SKM-1 (cell line): ENCODE measurements around the gene CPNE2.

ENCODE experiments used
- DNase-seq: peaks from one replicate; lab custom pipeline; 2025; ENCODE audit not compliant: unreplicated experiment; lab: John Stamatoyannopoulos, UW

The CPNE2 gene

DNA sequence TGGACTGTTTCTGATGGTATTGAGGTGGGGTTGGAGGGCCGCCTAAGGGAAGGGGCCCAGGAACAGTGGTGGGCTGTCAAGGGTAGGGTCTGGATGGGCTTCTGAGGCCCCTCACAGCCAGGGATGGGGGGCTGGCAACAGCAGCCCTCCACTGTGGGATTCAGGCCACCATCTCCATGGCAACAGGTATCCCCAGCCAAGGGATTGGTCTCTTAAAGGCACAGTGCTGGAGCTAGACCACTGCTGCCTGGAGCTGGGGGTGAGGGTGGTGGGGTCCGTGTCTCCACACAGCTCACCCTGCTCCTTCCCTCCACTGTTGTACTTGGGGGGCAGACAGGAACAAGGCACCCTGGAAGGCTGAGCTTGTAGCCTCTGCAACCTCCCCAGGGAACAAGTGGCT is 51.6 kb downstream of the CPNE2 start:
- no peak for DNase-seq

DNA sequence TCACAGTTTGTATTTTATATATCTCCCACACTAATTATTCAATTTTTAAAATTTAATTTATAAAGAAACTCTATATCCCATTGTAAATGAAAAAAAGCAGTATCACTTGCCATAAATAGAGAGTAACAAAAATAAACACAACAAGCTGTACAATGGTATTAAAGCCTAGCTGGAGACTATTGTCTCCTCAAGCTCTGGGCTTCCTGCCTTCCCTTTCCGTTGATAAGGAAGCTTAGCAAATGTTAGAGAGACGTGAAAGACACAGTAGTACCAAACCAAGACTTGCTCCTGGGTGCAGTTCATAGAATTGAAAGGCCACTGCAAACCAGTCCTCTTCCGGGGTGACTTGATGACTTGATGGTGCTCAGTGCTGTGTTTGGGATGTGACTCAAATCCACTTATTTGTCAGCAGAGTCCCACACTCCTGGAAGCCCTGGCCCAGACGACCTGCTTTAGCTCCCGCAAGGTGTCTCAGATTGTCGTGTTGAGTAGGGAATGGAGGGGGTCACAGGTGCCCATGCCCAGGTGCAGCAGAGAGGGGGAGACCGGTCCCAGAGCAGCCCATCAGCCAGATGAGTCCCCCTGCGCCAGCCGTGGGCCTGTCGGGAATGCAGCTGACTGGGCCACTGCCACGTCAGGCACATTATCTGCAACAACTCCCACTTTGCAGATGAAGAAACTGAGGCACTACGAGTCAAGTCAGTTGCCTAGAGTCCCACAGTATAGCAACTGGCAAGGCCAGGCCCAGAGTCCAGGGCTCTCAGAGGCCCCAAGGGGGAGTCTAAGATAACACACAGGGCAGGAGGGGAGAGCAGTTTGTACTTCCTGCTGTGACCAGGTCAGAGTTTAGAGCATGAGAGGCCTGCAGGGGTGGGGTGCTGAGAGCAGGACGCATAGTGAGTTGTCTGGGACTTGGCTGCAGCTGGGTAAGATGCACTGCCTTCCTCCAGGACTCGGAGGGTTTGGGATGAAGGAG is 53.0 kb downstream of the CPNE2 start:
- DNase-seq, result no peak

DNA sequence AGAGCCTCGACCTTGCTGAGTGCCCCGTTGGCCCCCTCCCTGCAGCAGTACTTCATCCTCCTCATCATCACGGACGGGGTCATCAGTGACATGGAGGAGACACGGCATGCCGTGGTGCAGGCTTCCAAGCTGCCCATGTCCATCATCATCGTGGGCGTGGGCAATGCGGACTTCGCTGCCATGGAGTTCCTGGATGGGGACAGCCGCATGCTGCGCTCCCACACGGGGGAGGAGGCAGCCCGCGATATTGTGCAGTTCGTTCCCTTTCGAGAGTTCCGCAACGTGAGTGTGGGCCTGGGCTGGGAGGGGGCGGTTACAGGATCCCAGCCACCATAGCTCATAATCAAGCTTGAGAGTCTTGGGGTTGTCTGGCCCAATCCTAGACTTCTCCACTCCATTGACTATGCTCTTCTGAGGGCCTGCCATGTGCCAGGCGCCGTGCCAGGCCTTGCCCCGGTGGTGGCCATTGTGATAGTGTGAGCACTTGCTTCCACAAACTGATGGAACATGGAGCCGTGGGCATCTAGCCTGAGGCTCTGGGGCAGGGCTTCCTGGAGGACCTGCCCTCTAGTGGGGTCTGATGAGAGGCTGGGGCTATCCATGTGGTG is 53.8 kb downstream of the CPNE2 start:
- no peak for DNase-seq

DNA sequence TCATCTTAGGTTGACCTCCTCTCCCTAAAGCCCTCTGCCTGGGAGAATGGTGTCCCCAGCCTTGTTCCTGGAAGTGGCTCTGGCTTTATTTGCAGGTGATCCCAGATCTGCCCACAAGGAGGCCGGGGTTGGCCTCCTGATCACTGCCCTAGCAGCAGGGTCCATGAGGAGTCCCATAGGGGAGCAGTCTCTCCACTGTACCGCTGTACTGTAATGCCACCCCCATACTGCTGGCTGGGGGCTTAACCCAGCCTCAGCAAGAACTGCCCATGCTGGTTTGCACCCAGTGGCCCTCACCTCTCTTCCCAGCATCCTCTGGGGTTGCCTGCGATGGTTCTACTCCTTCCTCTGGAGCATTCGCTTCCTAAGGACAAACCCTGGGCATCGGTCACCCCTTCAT is 54.4 kb downstream of the CPNE2 start:
- DNase-seq, result no peak

DNA sequence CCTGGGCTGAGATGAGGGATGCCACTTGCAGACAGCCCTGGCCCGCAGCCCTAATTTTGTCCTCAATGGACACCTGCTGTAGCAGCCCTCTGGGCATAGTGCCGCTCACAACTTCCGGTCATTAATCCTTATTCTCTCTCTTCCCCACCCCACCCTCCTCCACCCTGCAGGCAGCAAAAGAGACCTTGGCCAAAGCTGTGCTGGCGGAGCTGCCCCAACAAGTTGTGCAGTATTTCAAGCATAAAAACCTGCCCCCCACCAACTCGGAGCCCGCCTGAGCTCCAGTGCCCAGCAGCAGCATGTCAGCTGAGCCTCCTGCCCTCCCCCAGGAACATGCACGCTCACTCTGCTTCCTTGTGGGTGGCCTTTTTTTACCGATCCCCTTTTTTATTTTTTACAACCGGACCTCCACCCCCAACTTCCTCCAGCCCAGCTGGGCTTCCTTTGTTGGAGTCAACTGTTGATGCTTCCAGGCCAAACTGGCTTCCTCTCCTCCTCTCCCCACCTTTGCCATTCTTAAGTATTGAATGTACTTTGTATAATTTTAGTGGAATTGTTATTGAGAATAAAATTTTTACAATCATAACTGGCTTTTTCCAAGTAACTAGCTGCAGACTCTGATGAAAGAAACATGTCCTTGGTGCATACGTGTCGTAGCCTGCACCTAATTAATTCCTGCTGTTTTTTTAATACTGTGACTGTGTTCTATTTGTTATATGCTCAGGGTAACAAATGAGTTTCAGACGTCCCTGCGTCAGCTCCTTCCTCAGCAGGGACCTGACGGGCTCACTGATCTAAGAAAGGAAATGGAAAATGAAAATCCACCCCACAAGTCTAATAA is 55.2 kb downstream of the CPNE2 start:
- DNase-seq, result no peak

DNA sequence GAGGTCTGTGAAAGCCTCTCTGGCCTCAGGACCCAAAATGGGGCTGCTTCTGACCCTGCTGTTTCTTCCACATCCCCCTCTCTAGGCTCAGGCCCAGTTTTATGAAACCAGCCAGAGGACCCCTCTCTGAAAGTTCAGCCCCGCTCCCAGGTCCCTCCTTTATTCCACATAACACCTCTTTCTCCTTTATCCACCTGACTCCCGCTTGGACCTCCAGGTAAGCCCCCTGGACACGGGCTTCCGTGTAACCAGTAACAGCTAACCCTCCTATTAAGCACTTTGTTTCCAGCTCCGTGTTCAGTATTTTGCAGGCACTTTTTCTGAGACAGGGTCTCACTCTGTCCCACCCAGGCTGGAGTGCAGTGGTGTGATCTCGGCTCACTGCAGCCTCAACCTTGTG is 56.1 kb downstream of the CPNE2 start:
- DNase-seq, result no peak

DNA sequence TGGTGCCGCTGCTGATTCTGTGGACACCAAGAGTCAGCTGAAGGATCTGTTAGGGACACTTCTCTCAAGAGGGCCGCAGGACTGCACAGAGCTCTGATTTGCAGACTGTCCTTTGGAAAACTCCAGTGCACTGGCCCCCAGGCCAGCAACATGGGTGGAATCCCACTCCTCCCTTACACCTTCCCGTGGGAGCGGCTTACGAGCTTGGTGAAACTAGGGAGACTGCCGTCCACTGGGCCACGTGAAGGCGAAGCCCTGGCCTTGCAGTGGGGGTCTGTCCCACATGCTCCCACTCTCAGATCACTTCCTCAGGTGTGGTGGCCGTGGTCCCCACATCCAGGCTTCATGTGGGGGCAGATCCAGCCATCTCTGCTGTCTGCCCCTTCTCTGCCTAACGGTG is 57.0 kb downstream of the CPNE2 start:
- no peak for DNase-seq

DNA sequence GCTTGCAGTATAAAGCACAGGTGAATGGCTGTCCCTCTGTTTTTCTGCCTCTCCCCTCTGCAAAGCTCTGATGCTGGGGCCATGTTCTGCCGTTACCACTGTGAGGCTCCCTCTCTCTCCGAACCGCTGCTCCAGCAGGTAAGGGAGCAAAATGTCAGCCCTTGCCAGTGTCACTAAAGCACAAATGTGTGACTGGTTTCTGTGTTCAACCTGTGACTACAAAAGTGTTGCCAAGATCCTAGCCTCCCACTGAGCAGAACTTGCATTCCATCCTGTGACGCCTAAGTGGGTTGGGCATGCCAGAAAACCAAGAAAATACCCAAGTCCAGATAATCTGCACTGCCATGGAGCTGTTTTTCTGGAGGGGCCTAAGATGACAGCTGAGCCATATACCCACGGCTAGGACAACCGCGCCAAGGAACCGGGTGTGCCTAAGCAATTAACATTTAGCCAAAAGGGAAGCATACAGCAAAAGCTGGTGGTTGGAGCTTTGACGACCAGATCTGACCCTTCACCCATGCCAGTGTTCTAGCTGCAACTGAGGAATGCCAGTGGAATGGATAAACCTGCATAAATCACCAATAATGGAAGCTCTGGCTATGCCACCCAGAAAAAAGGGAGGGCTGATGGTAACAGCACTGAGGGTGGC is 58.4 kb downstream of the CPNE2 start:
- no peak for DNase-seq

DNA sequence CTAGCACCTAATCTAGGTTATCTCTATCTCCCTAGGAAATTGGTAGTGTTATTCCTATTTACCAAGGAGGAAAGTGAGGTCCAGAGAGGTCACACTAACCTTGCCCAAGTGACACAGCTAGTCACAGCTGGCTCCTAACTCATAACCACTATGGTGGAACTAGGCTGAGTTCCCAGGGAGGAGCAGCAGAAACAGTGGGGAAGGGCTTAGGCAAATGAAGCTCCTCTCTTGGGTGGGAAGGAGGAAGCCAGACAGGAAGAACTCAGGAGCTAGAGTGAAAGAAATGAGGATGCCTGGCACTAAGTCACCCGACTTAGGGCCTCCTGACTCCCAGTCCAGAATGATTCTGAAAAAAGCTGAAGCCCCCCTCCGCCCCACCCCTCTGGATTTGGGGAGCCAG is 59.0 kb downstream of the CPNE2 start:
- DNase-seq, result no peak

DNA sequence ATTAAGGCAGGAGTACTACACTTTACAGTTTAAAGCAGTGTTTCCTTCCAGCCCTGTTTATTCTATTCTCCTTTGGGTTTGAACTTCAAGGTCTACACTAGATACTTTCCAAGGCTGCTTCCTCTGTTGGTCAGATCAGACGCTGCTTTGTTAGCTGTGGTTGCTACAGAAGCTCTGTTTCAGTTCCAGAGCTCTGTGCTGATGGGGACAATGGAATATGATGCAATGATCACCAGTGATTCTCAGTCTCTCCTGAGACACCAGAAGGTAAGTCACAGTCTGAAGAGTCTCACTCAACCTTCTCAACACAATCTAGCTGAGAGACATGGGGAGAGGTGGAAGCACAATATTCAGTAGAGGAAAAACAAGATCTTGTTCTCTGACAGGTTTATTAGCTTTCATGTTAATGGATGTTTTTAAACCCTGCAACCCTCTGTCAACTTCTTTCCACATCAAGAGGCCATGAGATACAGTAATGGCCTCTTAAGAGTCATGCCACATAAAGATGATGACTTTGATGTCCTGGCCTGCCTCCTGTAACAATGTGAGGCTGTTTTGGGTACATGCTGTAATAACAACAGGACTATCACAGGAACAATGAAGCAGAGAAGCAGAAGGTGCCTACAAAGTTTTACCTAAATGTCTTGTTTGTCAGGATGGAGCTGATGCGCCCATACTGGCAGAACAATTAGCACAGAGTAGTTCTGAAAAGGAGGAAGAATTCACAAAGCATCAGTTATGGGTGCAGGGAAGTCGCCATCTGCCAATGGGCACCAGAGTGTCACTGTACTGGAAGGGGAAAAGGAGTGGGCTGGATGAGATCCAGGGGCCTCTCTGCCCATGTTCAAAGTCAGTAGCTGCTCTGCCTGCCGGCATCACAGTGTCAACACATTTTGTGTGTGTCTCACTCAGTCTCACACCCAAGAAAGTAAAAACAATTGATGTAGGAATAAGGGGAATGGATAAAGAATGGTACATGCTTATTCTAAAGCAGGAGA is 60.0 kb downstream of the CPNE2 start:
- no peak for DNase-seq

DNA sequence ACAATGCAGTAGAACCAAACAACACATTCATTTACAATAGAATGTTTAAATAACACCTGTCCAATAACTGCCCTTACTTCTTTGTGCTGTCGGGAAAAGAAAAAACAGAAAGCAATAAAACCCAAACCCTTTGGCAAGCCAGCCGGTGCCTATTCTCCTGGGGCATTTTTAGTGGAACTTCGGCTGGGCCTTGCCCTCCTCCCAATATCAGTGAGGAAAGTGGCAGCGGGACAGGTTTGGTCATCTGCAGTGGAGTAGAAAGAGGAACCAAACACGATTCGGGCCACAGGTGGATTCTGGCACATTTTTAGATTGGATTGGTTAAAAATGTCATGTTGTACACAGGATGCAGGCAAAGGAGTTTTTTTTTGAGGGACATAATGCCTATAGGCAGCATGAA is 61.5 kb downstream of the CPNE2 start:
- DNase-seq, result no peak

DNA sequence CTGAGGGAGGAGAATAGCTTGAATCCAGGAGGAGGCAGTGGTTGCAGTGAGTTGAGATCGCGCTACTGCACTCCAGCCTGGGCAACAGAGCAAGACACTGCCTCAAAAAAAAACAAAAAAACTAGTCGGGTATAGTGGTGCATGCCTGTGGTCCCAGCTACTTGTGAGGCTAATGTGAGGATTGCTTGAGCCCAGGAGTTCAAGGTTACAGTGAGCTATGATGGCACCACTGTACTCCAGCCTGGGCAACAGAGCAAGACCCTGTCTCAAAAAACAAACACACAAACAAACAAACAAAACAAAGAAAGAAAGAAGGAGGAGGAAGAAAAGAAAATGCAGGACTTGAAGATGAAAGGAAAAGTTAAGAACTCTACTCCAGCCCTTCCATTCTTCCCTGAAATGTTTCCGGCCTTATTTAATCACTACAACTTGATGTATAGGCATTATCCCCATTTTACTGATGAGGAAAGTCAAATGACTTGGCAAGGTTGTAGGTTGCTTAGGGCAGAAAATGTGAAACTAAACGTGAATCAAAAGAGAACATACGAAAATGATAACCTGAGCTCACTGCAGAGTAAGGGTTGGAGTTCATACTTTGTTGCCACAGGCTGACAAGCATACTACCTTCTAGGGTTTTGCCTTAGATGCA is 63.4 kb downstream of the CPNE2 start:
- DNase-seq, result no peak

DNA sequence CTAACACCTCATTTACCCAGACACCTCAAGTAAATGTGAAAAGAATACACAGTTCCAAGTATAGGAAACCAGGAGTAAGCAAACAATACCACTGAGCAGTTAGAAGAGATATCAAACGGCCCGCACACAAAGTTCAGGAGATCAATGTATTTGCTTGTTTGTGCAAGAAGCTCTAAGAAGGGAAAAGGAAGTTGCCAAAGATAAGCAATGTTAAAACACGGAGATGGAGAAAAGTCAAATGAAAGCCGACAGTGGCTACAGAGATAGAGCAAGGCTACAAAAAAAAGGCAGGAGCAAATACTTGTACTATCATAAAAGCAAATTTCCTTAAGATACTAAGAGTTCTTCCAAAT is 63.9 kb downstream of the CPNE2 start:
- no peak for DNase-seq

DNA sequence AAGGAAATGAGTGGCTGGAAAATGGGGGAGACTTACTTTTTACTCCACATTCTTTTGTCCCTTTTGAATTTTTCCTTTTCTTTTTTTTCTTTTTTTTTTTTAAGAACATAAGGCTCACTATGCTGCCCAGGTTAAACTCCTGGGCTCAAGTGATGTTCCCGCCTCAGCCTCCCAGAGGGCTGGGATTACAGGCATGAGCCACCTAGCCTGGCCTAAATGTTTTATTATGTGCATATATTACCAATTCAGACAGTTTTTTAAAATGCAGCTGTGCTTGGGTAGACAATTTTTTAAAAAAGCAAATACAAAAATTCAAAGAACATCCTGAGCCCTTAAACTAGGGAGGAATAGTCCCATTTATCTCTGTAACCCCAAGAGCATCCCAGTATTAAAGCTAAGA is 65.2 kb downstream of the CPNE2 start:
- DNase-seq, result no peak

DNA sequence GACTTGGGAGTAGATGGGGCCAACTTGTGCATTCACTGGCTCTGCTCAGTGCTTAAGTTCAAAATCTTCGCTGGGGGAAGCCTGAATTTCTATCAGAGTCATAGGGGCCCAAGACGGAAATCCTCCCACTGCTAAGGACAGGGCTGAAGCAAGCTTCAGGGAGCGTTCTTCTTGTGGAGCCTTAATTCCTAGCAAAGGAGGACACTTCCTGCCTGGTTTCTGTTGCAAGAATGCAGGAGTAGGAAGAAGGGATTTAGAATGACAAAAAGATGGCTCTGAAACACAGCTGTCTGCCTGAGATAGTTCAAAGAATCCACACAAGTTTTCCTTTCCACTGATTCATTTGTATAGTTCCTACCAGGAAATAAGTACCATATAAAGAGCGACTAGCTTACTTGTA is 67.1 kb downstream of the CPNE2 start:
- no peak for DNase-seq

DNA sequence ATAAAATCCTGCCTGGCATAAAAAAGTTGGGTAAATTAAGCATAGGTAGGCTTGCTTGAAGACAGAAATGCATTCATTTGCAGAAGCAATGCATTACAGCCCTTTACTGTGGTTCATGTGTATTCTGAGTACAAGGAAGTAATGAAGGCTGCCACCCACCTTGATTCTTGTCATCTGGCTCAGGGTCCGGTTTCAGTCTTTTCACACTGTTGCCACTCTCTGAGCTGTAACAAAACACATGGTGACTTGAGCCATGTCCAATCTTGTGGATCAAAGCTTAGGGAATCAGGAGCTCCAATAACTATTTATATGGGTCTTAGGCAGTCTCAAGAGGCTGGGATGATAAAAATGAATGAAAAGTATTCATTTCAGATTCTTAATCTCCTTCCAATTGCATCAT is 71.5 kb downstream of the CPNE2 start:
- no peak for DNase-seq

DNA sequence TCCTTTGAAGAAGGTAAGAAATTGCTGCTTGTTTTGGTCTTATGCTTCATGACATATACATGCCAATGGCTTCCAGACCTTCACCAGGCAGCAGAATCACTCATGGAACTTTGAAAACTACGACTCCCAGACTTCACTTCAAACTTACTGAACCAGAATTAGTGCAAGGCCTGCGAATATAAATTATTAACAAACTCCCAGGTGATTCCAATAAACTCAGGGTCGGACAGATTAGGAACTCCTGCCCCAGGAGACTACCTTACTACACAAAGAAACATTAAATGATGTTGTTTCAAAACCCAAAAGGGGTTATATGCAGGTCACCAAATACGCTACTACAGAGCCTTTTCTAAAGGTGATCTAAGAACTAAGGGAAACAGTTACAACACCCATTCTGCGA is 73.1 kb downstream of the CPNE2 start:
- DNase-seq, result no peak

DNA sequence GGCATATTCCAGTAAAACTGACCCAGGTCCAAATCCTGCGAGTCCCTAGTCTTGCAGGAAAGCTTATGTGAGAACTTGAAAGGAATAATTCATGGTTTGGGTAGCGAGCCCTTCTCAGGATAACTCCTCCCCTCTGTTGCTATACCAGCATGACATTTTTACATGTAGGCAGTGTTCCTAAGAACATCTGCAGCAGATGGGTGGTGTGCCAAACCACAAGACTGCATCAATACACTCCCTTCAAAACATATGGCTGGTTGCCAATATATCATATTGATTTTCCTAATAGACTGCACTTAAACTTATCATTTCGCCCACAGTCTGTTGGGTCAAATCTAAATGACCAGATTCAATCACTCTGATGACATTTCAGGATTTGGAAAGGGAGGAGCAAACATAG is 73.6 kb downstream of the CPNE2 start:
- DNase-seq, result no peak

DNA sequence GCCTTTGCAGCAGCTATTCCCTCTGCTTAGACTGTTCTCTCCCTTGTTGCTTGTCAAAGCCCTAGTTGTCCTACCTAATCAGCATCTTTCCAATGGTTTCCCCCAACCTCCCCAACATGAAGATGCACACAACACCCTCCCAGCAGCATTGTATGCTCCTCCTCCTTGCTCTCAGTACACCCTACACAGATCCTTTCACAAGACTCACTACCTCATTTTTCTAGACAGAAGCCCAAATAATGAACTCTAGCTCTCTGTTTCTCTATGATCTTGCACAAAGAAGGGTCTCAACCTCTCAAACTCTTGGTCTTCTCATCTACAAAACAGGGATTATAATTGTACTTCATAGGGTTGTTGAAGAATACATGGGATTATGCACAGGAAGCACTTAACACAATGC is 74.1 kb downstream of the CPNE2 start:
- no peak for DNase-seq

DNA sequence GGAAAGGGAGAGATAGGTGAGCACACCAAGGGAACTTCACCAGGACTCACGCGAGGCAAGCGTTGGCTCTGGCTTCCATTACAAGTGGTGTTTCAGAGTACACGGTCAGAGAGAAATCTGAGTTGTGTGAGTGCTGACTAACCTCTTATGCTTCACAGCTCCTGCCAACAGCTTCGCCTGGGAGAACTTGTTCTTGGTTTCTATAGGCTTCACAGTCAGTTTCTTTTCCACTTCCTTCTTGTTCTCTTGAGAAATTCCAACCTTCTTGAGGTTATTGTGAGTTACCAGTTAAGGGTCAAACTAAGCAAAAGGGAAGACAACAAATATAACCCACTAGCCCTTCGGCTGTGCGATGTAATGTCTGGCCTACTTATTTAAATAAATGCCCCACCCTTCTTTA is 74.6 kb downstream of the CPNE2 start:
- DNase-seq, result no peak
